ENCODE results near the gene ZNF385D.

Gene ZNF385D

GRCh38 chr3:21777821-21778220 is 26.8 kb upstream of the ZNF385D start:
- ATAC-seq (ENCODE audit: insufficient read depth, low read depth) (no peak), DNase-seq (no peak)
- Histone ChIP-seq H3K4me2 (ENCODE audit: insufficient read depth, low read length) (no peak overlapping the region), H3K36me3 (ENCODE audit: insufficient read depth, low read length) (no peaks in the 10 kb centered on the region), H4K20me1 (ENCODE audit: insufficient read depth, low read length) (no peaks in the 10 kb centered on the region), H3K79me2 (ENCODE audit: insufficient read depth, low read length) (no peaks in the 10 kb centered on the region), H3K9ac (ENCODE audit: low read depth, low read length) (no peak overlapping the region), H3K27ac (ENCODE audit: low read length) (no peak overlapping the region), H2AFZ (ENCODE audit: low read depth, low read length) (no peak overlapping the region), H3K4me3 (ENCODE audit: low read depth in 1 of 2, low read length in 2 of 2) (no peak overlapping the region), H3K4me1 (ENCODE audit: insufficient read depth, low read length) (no peaks in the 10 kb centered on the region), H3K9me3 (ENCODE audit: insufficient read depth, low read length, severe bottlenecking) (no peaks in the 10 kb centered on the region), H3K27me3 (ENCODE audit: insufficient read depth, low read length, poor library complexity) (no peaks in the 10 kb centered on the region)
- TF ChIP-seq CTCF (IDR thresholded peaks at IDR 0.05; ENCODE audit: borderline replicate concordance, extremely low read depth, low read length, poor library complexity, severe bottlenecking) (no peak), EZH2 (IDR thresholded peaks at IDR 0.05; ENCODE audit: borderline replicate concordance, low read depth, low read length, severe bottlenecking) (no peak)

GRCh38 chr3:21766002-21766401 is 15.0 kb upstream of the ZNF385D start:
- H2AFZ ChIP-seq (ENCODE audit: low read depth, low read length), result no peak overlapping the region
- TF ChIP-seq CTCF (IDR thresholded peaks at IDR 0.05; ENCODE audit: borderline replicate concordance, extremely low read depth, low read length, poor library complexity, severe bottlenecking) (no peak), EZH2 (IDR thresholded peaks at IDR 0.05; ENCODE audit: borderline replicate concordance, low read depth, low read length, severe bottlenecking) (no peak)
- no peaks in the 10 kb centered on the region for H3K4me1 ChIP-seq (ENCODE audit: insufficient read depth, low read length)
- H3K36me3 ChIP-seq (ENCODE audit: insufficient read depth, low read length), result no peaks in the 10 kb centered on the region
- no peaks in the 10 kb centered on the region for H3K9me3 ChIP-seq (ENCODE audit: insufficient read depth, low read length, severe bottlenecking)
- no peak overlapping the region for H3K27ac ChIP-seq (ENCODE audit: low read length)
- no peaks in the 10 kb centered on the region for H4K20me1 ChIP-seq (ENCODE audit: insufficient read depth, low read length)
- ATAC-seq (ENCODE audit: insufficient read depth, low read depth) (no peak), DNase-seq (no peak)
- no peaks in the 10 kb centered on the region for H3K27me3 ChIP-seq (ENCODE audit: insufficient read depth, low read length, poor library complexity)
- no peak overlapping the region for H3K4me2 ChIP-seq (ENCODE audit: insufficient read depth, low read length)
- no peak overlapping the region for H3K4me3 ChIP-seq (ENCODE audit: low read depth in 1 of 2, low read length in 2 of 2)
- H3K9ac ChIP-seq (ENCODE audit: low read depth, low read length), result no peak overlapping the region
- no peaks in the 10 kb centered on the region for H3K79me2 ChIP-seq (ENCODE audit: insufficient read depth, low read length)

GRCh38 chr3:21755896-21756295 is 4.9 kb upstream of the ZNF385D start:
- Histone ChIP-seq H3K4me3 (ENCODE audit: low read depth in 1 of 2, low read length in 2 of 2) (no peak overlapping the region), H3K4me1 (ENCODE audit: insufficient read depth, low read length) (no peaks in the 10 kb centered on the region), H4K20me1 (ENCODE audit: insufficient read depth, low read length) (no peaks in the 10 kb centered on the region), H3K27me3 (ENCODE audit: insufficient read depth, low read length, poor library complexity) (no peaks in the 10 kb centered on the region), H2AFZ (ENCODE audit: low read depth, low read length) (no peak overlapping the region), H3K4me2 (ENCODE audit: insufficient read depth, low read length) (no peak overlapping the region), H3K79me2 (ENCODE audit: insufficient read depth, low read length) (no peaks in the 10 kb centered on the region), H3K9ac (ENCODE audit: low read depth, low read length) (no peak overlapping the region), H3K27ac (ENCODE audit: low read length) (no peak overlapping the region), H3K36me3 (ENCODE audit: insufficient read depth, low read length) (no peaks in the 10 kb centered on the region), H3K9me3 (ENCODE audit: insufficient read depth, low read length, severe bottlenecking) (no peaks in the 10 kb centered on the region)
- ATAC-seq (ENCODE audit: insufficient read depth, low read depth) (no peak), DNase-seq (no peak)
- TF ChIP-seq CTCF (IDR thresholded peaks at IDR 0.05; ENCODE audit: borderline replicate concordance, extremely low read depth, low read length, poor library complexity, severe bottlenecking) (no peak), EZH2 (IDR thresholded peaks at IDR 0.05; ENCODE audit: borderline replicate concordance, low read depth, low read length, severe bottlenecking) (no peak)

DNA sequence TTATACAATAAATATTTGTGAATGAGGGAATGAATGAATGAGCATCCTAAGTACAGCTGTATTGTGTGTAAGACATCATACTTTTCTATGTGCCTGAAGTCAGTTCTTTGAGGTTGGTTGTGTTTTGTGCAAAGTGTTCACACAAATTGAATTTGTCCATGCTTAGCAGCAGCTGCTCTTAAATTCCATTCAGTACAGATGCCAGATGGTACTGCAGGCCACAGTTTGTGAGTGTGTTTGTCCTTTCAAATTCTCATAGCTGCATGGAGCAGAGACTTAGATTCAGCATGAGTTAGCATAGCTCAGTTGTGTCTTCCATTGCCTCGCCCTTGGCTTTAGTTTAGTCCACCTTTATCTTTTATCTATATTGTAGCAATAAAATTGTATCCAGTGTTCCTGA is 3.8 kb upstream of the ZNF385D start:
- Histone ChIP-seq H3K79me2 (ENCODE audit: insufficient read depth, low read length) (no peaks in the 10 kb centered on the region), H3K9me3 (ENCODE audit: insufficient read depth, low read length, severe bottlenecking) (no peaks in the 10 kb centered on the region), H3K4me1 (ENCODE audit: insufficient read depth, low read length) (no peaks in the 10 kb centered on the region), H3K27ac (ENCODE audit: low read length) (no peak overlapping the region), H3K4me3 (ENCODE audit: low read depth in 1 of 2, low read length in 2 of 2) (no peak overlapping the region), H3K36me3 (ENCODE audit: insufficient read depth, low read length) (no peaks in the 10 kb centered on the region), H4K20me1 (ENCODE audit: insufficient read depth, low read length) (no peaks in the 10 kb centered on the region), H3K4me2 (ENCODE audit: insufficient read depth, low read length) (no peak overlapping the region), H2AFZ (ENCODE audit: low read depth, low read length) (no peak overlapping the region), H3K27me3 (ENCODE audit: insufficient read depth, low read length, poor library complexity) (no peaks in the 10 kb centered on the region), H3K9ac (ENCODE audit: low read depth, low read length) (no peak overlapping the region)
- no peak for TF ChIP-seq CTCF (IDR thresholded peaks at IDR 0.05; ENCODE audit: borderline replicate concordance, extremely low read depth, low read length, poor library complexity, severe bottlenecking)
- no peak for TF ChIP-seq EZH2 (IDR thresholded peaks at IDR 0.05; ENCODE audit: borderline replicate concordance, low read depth, low read length, severe bottlenecking)
- ATAC-seq (ENCODE audit: insufficient read depth, low read depth), result no peak
- DNase-seq, result no peak
